CD4-positive, alpha-beta T cell (primary cell): ENCODE results near the gene DOP1A. TPM values are rescaled to one million over a fixed set of nuclear protein-coding genes. Genes with fewer than 3 reads are reported as not detected.
A peak's percentile ranks its signal among the peaks of the same experiment; 100 is the strongest.

ENCODE experiments used
- ATAC-seq: fragments of 200-7000 bp; cut with Tn5 transposase; one replicate; pipeline ENCODE4 v1.10.0; 2022; ENCODE audit warnings: mild to moderate bottlenecking; ENCODE audit not compliant: poor library complexity
- CTCF ChIA-PET: fragments of 350-600 bp; sonication (Branson Sonifier 250); formaldehyde crosslinking; loops from one replicate; lab custom pipeline; 2021; ENCODE audit warnings: antibody characterized with exemption, inconsistent platforms; lab: Charles Lee
- POLR2A ChIA-PET: fragments of 350-600 bp; sonication (Branson Sonifier 250); formaldehyde crosslinking; loops from one replicate; lab custom pipeline; 2021; ENCODE audit warnings: antibody characterized with exemption, inconsistent platforms; lab: Charles Lee
- DNase-seq, 14 experiments: peaks; one replicate each; pipeline ENCODE4 v3.0.0-alpha.2; 2013 to 2020; ENCODE audit warnings: mixed read lengths in 2 of 14
- H3K27ac ChIP-seq, 2 donors: one replicate each; pipeline versions ENCODE4 v1.5.1 to v1.7.0; 2013; ENCODE audit warnings: low read length in 2 of 2, low read depth in 1 of 2, mild to moderate bottlenecking in 1 of 2
- H3K27me3 ChIP-seq, 2 experiments: 1 replicate in 1 of 2; 2 replicates in 1 of 2; pipeline versions ENCODE4 v1.6.1 to v1.7.0; 2013; ENCODE audit warnings: low read length in 2 of 2, control low read depth in 1 of 2, mild to moderate bottlenecking in 1 of 2, moderate library complexity in 1 of 2; ENCODE audit not compliant: insufficient read depth in 2 of 2, control insufficient read depth in 1 of 2
- H3K36me3 ChIP-seq: one replicate; pipeline ENCODE4 v1.6.1; 2013; ENCODE audit warnings: low read length, control low read depth; ENCODE audit not compliant: insufficient read depth
- H3K4me1 ChIP-seq: one replicate; pipeline ENCODE4 v1.6.1; 2013; ENCODE audit warnings: low read length, control low read depth; ENCODE audit not compliant: insufficient read depth
- H3K4me3 ChIP-seq: one replicate; pipeline ENCODE4 v1.5.1; 2013; ENCODE audit warnings: mild to moderate bottlenecking, low read length, moderate library complexity
- H3K9me3 ChIP-seq, 2 experiments: 1 replicate in 1 of 2; 2 replicates in 1 of 2; pipeline versions ENCODE4 v1.6.1 to v1.7.0; 2013; ENCODE audit warnings: low read length in 2 of 2, mild to moderate bottlenecking in 2 of 2, control low read depth in 1 of 2, moderate library complexity in 1 of 2; ENCODE audit not compliant: control insufficient read depth in 1 of 2, insufficient read depth in 1 of 2
- H3K27ac Mint-ChIP-seq: one replicate; pipeline ENCODE4 v1.8.0; 2020; ENCODE audit warnings: mixed read lengths
- H3K27me3 Mint-ChIP-seq: one replicate; pipeline ENCODE4 v1.8.0; 2021; ENCODE audit warnings: mixed read lengths
- H3K36me3 Mint-ChIP-seq: one replicate; pipeline ENCODE4 v1.8.0; 2021; ENCODE audit warnings: low read depth, mixed read lengths
- H3K4me1 Mint-ChIP-seq: one replicate; pipeline ENCODE4 v1.8.0; 2021; ENCODE audit warnings: low read depth, mixed read lengths
- H3K4me3 Mint-ChIP-seq: one replicate; pipeline ENCODE4 v1.8.0; 2020; ENCODE audit warnings: mild to moderate bottlenecking, mixed read lengths
- H3K9me3 Mint-ChIP-seq: one replicate; pipeline ENCODE4 v1.8.0; 2020; ENCODE audit warnings: mixed read lengths
- intact Hi-C, 2 experiments: fragments of 100-400 bp; cut with DNase I in 1 of 2; cut with micrococcal nuclease in 1 of 2; formaldehyde crosslinking; loops; one replicate each; pipeline versions ENCODE4 v1.15.1 to v1.9.0; 2023 to 2025; cut with DNase I, micrococcal nuclease
- total RNA-seq, 174 experiments: library from RNA in 2 of 174; stranded (reverse) in 2 of 174; gene quantifications; one replicate each; pipeline ENCODE4 v1.2.3 and lab custom pipeline; 2021 to 2026
- TF ChIP-seq, protein P1 (sequence below): fragments of 200-600 bp; IDR thresholded peaks from one replicate; pipeline ENCODE4 v1.8.0; 2022; ENCODE audit warnings: antibody characterized with exemption, mild to moderate bottlenecking

DOP1A gene
- total RNA-seq, 2 experiments from 2014 or later, result 15.6 to 15.8 TPM

DNA sequence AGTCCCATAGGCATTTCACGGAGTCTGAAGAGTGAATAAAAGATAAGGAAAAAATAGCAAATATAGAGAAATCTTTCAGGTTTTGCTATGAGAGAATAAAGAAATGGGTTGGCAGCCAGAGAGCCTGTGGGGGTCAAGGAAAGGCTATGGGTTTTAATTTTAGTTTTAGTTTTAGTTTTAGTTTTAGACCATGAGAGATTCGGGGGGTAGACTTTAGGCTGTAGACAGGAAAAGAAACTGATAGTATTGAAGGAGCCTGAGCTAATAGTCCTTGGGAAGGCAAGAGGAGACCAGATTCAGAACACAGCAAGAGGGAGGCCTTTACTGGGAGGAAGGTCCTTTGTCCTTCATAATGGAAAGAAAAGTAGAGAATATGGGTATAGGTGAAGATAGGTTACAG is 19.3 kb downstream of the DOP1A start:
- Mint-ChIP-seq H3K36me3 (peaks cover 17% of the 10 kb centered on the region), H3K9me3 (no peaks in the 10 kb centered on the region)

GRCh38 chr6:83092756-83093399 is 25.4 kb downstream of the DOP1A start:
- Mint-ChIP-seq H3K4me1 (peaks cover 23% of the 10 kb centered on the region), H3K27me3 (no peaks in the 10 kb centered on the region), H3K36me3 (peaks cover 17% of the 10 kb centered on the region), H3K4me3 (no peak overlapping the region), H3K9me3 (no peaks in the 10 kb centered on the region), H3K27ac (no peak overlapping the region)
- no peak overlapping the region for H3K27ac ChIP-seq
- H3K4me3 ChIP-seq, result no peak overlapping the region
- no peak for DNase-seq
- H3K9me3 ChIP-seq, result no peaks in the 10 kb centered on the region
- TF ChIP-seq, protein P1, sequence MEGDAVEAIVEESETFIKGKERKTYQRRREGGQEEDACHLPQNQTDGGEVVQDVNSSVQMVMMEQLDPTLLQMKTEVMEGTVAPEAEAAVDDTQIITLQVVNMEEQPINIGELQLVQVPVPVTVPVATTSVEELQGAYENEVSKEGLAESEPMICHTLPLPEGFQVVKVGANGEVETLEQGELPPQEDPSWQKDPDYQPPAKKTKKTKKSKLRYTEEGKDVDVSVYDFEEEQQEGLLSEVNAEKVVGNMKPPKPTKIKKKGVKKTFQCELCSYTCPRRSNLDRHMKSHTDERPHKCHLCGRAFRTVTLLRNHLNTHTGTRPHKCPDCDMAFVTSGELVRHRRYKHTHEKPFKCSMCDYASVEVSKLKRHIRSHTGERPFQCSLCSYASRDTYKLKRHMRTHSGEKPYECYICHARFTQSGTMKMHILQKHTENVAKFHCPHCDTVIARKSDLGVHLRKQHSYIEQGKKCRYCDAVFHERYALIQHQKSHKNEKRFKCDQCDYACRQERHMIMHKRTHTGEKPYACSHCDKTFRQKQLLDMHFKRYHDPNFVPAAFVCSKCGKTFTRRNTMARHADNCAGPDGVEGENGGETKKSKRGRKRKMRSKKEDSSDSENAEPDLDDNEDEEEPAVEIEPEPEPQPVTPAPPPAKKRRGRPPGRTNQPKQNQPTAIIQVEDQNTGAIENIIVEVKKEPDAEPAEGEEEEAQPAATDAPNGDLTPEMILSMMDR, result no peak
- no peaks in the 10 kb centered on the region for H3K4me1 ChIP-seq
- H3K27me3 ChIP-seq, result no peaks in the 10 kb centered on the region
- ChIA-PET POLR2A (no interaction called here), CTCF (no interaction called here)
- intact Hi-C loops, result no loop called here
- H3K36me3 ChIP-seq, result no peaks in the 10 kb centered on the region
- no peak for ATAC-seq

More for the DNA sequence above, 19.3 kb downstream of the DOP1A start:
- intact Hi-C loops, result no loop called here
- ChIA-PET POLR2A (no interaction called here), CTCF (no interaction called here)
- Mint-ChIP-seq H3K4me3 (no peak overlapping the region), H3K4me1 (peaks cover 33% of the 10 kb centered on the region), H3K27me3 (no peaks in the 10 kb centered on the region), H3K27ac (no peak overlapping the region)
- H3K4me3 ChIP-seq, result no peak overlapping the region
- H3K36me3 ChIP-seq, result no peaks in the 10 kb centered on the region
- H3K27ac ChIP-seq, result no peak overlapping the region
- DNase-seq (peak in 1 of 14 experiments; percentile 8), ATAC-seq (no peak)
- H3K9me3 ChIP-seq, result no peaks in the 10 kb centered on the region
- no peaks in the 10 kb centered on the region for H3K4me1 ChIP-seq
- TF ChIP-seq, protein P1, result no peak
- H3K27me3 ChIP-seq, result no peaks in the 10 kb centered on the region

DNA sequence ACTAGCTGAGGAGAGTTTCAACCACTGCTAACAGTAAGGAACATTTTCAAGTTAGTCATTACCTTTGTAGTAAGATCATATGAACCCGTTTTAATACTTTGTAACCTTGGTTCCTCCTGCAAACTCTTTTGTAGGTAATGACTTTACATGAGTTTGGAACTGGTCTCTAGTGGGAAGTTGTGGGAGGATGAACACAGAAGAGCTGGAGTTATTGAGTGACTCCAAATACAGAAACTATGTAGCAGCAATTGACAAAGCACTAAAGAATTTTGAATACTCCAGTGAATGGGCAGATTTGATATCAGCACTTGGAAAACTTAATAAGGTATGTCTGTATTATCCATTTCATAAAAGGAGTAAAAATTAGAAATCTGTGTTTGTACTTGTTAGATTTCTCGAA is 29.3 kb downstream of the DOP1A start:
- no peaks in the 10 kb centered on the region for H3K9me3 Mint-ChIP-seq
- no peaks in the 10 kb centered on the region for H3K4me1 ChIP-seq
- H3K36me3 Mint-ChIP-seq, result peaks cover 49% of the 10 kb centered on the region
- CTCF ChIA-PET, result interaction anchor here (0.8 kb wide), 1 partner anchor 31 kb away, joined by 3 read pairs; the partner anchor contains the start of gene UBE3D
- no peak overlapping the region for H3K4me3 Mint-ChIP-seq
- POLR2A ChIA-PET, result no interaction called here
- no peaks in the 10 kb centered on the region for H3K27me3 ChIP-seq
- peaks cover 16% of the 10 kb centered on the region for H3K4me1 Mint-ChIP-seq
- TF ChIP-seq, protein P1, result no peak
- peaks cover 13% of the 10 kb centered on the region for H3K36me3 ChIP-seq
- H3K27ac Mint-ChIP-seq, result no peak overlapping the region
- no peaks in the 10 kb centered on the region for H3K9me3 ChIP-seq
- no peak overlapping the region for H3K27ac ChIP-seq
- no peak for ATAC-seq
- H3K4me3 ChIP-seq, result no peak overlapping the region
- no peak for DNase-seq
- no peaks in the 10 kb centered on the region for H3K27me3 Mint-ChIP-seq
- intact Hi-C loops, result no loop called here
